Gastrocnemius medialis (tissue), 4 donors: ENCODE data around the gene PDHX. TPM values are rescaled to one million over a fixed set of nuclear protein-coding genes. Genes with fewer than 3 reads are reported as not detected.

Experiments used
- ATAC-seq, 2 donors: fragments of 150-250 bp; one replicate each; pipeline ENCODE4 v1.9.1; 2016
- DNase-seq, 2 donors: peaks; one replicate each; pipeline ENCODE4 v3.0.0-alpha.2; 2019
- H3K27ac ChIP-seq, 4 donors: fragments of 200-600 bp; sonication (generic); 1 replicate in 1 of 4; 2 replicates in 3 of 4; pipeline ENCODE4 v1.5.1; 2016 to 2018; ENCODE audit warnings: mild to moderate bottlenecking in 2 of 4, moderate library complexity in 1 of 4
- H3K27me3 ChIP-seq, 3 donors: fragments of 200-600 bp; sonication (generic) in 2 of 3; 1 replicate in 1 of 3; 2 replicates in 2 of 3; pipeline versions ENCODE4 v1.5.1 to v1.6.0; 2016 to 2019; ENCODE audit warnings: mild to moderate bottlenecking in 1 of 3, moderate library complexity in 1 of 3
- H3K36me3 ChIP-seq, 2 donors: fragments of 200-600 bp; sonication (generic) in 1 of 2; one replicate each; pipeline ENCODE4 v1.5.1; 2017 to 2018
- H3K4me1 ChIP-seq, 2 donors: fragments of 200-600 bp; sonication (generic) in 1 of 2; one replicate each; pipeline ENCODE4 v1.5.1; 2016 to 2017; ENCODE audit warnings: mild to moderate bottlenecking in 2 of 2
- H3K4me3 ChIP-seq, 4 donors: fragments of 200-600 bp; sonication (generic) in 3 of 4; 1 replicate in 1 of 4; 2 replicates in 3 of 4; pipeline ENCODE4 v1.5.1; 2016 to 2019; ENCODE audit warnings: mild to moderate bottlenecking in 2 of 4
- H3K9me3 ChIP-seq, 3 donors: fragments of 200-600 bp; sonication (generic) in 2 of 3; 1 replicate in 1 of 3; 2 replicates in 2 of 3; pipeline ENCODE4 v1.5.1; 2016 to 2019
- CTCF ChIP-seq, 5 experiments: fragments of 450-650 bp in 3 of 5; fragments of 200-600 bp in 2 of 5; sonication (generic) in 2 of 5; IDR thresholded peaks in 4 of 5; conservative IDR thresholded peaks in 1 of 5; 1 replicate in 4 of 5; 2 replicates in 1 of 5; pipeline ENCODE4 v1.5.1; 2016 to 2019; ENCODE audit warnings: antibody characterized with exemption in 5 of 5, mild to moderate bottlenecking in 3 of 5, moderate library complexity in 3 of 5
- POLR2A ChIP-seq, 2 donors: fragments of 450-650 bp; IDR thresholded peaks; one replicate each; pipeline ENCODE4 v1.6.1; 2017; ENCODE audit warnings: antibody characterized with exemption in 2 of 2, mild to moderate bottlenecking in 2 of 2, moderate library complexity in 2 of 2
- in situ Hi-C, 4 donors: fragments of 200-750 bp; cut with MboI; loops; one replicate each; pipeline versions ENCODE4 v1.15.0 to v1.8.0; 2017; ENCODE audit warnings: low sequenced_read_pairs in 4 of 4
- intact Hi-C: fragments of 100-400 bp; cut with DNase I; formaldehyde crosslinking; loops from one replicate; pipeline ENCODE4 v1.15.1; 2023; ENCODE audit warnings: low total_unique reads
- total RNA-seq, 4 donors: library from RNA; depleted of rRNA; stranded (reverse); fragments of >200 nt; gene quantifications; one replicate each; pipeline versions ENCODE4 v1.1.0 to v1.2.3, GENCODE V29; 2016

PDHX gene
- total RNA-seq, 4 donors from 2014 or later, result 77.7 to 101 (median 87.3) TPM

- in situ Hi-C loops, result no loop called here
- intact Hi-C loops, result no loop called here
Measured at GRCh38 chr11:34907934-34908593, 8.4 kb upstream of the PDHX start.

GRCh38 chr11:34909415-34909814 lies 7.0 kb upstream of the PDHX start:
- Histone ChIP-seq H3K4me1 (peaks cover 66 to 67% of the 10 kb centered on the region in 2 donors), H3K27ac (peak overlapping the region; percentile 60 to 78 (median 68)), H3K36me3 (no peaks in the 10 kb centered on the region), H3K9me3 (no peaks in the 10 kb centered on the region), H3K4me3 (no peak overlapping the region), H3K27me3 (no peaks in the 10 kb centered on the region)
- no peak for DNase-seq
- ATAC-seq, result peak in 1 of 2 donors; percentile 47
- TF ChIP-seq CTCF (IDR thresholded peaks at IDR 0.05 in 4 of 5, conservative IDR thresholded peaks at IDR 0.05 in 1 of 5), result no peak
- TF ChIP-seq POLR2A (IDR thresholded peaks at IDR 0.05), result no peak
- in situ Hi-C loops, result no loop called here
- intact Hi-C loops, result no loop called here

More at GRCh38 chr11:34907934-34908593, 8.4 kb upstream of the PDHX start:
- DNase-seq (no peak), ATAC-seq (peak in 1 of 2 donors; percentile 43)
- TF ChIP-seq POLR2A (IDR thresholded peaks at IDR 0.05) (no peak), CTCF (IDR thresholded peaks at IDR 0.05 in 4 of 5, conservative IDR thresholded peaks at IDR 0.05 in 1 of 5) (no peak)
- Histone ChIP-seq H3K4me1 (peaks cover 64 to 73% of the 10 kb centered on the region in 2 donors), H3K27me3 (no peaks in the 10 kb centered on the region), H3K36me3 (no peaks in the 10 kb centered on the region), H3K9me3 (no peaks in the 10 kb centered on the region), H3K27ac (peak overlapping the region; percentile 13 to 78 (median 60)), H3K4me3 (no peak overlapping the region)

- ATAC-seq, result peak; percentile 26 to 81
- Histone ChIP-seq H3K4me3 (no peak overlapping the region), H3K4me1 (peaks cover 64 to 71% of the 10 kb centered on the region in 2 donors), H3K27me3 (no peaks in the 10 kb centered on the region), H3K27ac (peak overlapping the region; percentile 60 to 78 (median 68)), H3K36me3 (no peaks in the 10 kb centered on the region), H3K9me3 (no peaks in the 10 kb centered on the region)
- peak in 1 of 2 donors; percentile 42 for DNase-seq
- intact Hi-C loops, result loop anchor here (10.0 kb wide), 1 partner anchor 255 kb away; no protein-coding TSS in a partner anchor
- TF ChIP-seq CTCF (IDR thresholded peaks at IDR 0.05 in 4 of 5, conservative IDR thresholded peaks at IDR 0.05 in 1 of 5) (no peak), POLR2A (IDR thresholded peaks at IDR 0.05) (no peak)
- in situ Hi-C loops, result no loop called here
Measured at GRCh38 chr11:34909955-34910354, 6.5 kb upstream of the PDHX start.

- in situ Hi-C loops (no loop called here), intact Hi-C loops (loop anchor here (10.0 kb wide), 1 partner anchor 256 kb away; no protein-coding TSS in a partner anchor)
- H3K9me3 ChIP-seq, result no peaks in the 10 kb centered on the region
- H3K36me3 ChIP-seq, result no peaks in the 10 kb centered on the region
- ATAC-seq (no peak), DNase-seq (no peak)
- H3K4me3 ChIP-seq, result no peak overlapping the region
- H3K27ac ChIP-seq, result peak overlapping the region; percentile 60 to 78 (median 68)
- no peaks in the 10 kb centered on the region for H3K27me3 ChIP-seq
- peaks cover 58 to 67% of the 10 kb centered on the region in 2 donors for H3K4me1 ChIP-seq
- no peak for TF ChIP-seq CTCF (IDR thresholded peaks at IDR 0.05 in 4 of 5, conservative IDR thresholded peaks at IDR 0.05 in 1 of 5)
- no peak for TF ChIP-seq POLR2A (IDR thresholded peaks at IDR 0.05)
Measured at GRCh38 chr11:34910817-34911216, 5.6 kb upstream of the PDHX start.
